HepG2 (cell line): ENCODE data around the gene VIM. TPM values are rescaled to one million over a fixed set of nuclear protein-coding genes. Genes with fewer than 3 reads are reported as not detected.

Experiments
- ATAC-seq: fragments of 200-7000 bp; cut with Tn5 transposase; 3 replicates; pipeline ENCODE4 v1.9.1; 2020; ENCODE audit warnings: mild to moderate bottlenecking, moderate library complexity
- BruUV-seq: library from RNA; stranded (reverse); fragments of 400-500 nt; replicated peaks from 2 replicates; lab custom pipeline; 2021; lab: Mats Ljungman, UMichigan
- CTCF ChIA-PET: fragments of 300-600 bp; formaldehyde crosslinking; extraction: SDS; loops from one replicate; lab custom pipeline; 2021; ENCODE audit warnings: low total read pairs, inconsistent platforms, low intra/inter-chr PET ratio; lab: Yijun Ruan, JAX
- POLR2A ChIA-PET: fragments of 350-600 bp; sonication (Branson Sonifier 250); formaldehyde crosslinking; loops from one replicate; lab custom pipeline; 2020; ENCODE audit warnings: antibody characterized with exemption, inconsistent platforms; lab: Yijun Ruan, JAX
- DNase-seq: peaks from one replicate; pipeline ENCODE4 v3.0.0-alpha.2; 2015; ENCODE audit warnings: low spot score
- FAIRE-seq: peaks from 3 replicates; lab custom pipeline; 2011; peaks lifted over from hg19 to GRCh38; lab: Jason Lieb, UNC
- H2AFZ ChIP-seq: one replicate; pipeline ENCODE4 v1.6.1; 2011; ENCODE audit warnings: low read length, inconsistent platforms
- H3K27ac ChIP-seq: fragments of 300-600 bp; 3 replicates; pipeline ENCODE4 v1.8.0; 2011; ENCODE audit warnings: mixed run types, mild to moderate bottlenecking, mixed read lengths, low read length, inconsistent platforms; ENCODE audit not compliant: insufficient read depth; ENCODE audit errors: extremely low read length
- H3K27me3 ChIP-seq, 2 experiments: fragments of 200-600 bp in 1 of 2; 2 replicates in 1 of 2; 3 replicates in 1 of 2; pipeline versions ENCODE4 v1.6.0 to v1.8.0; 2011; ENCODE audit warnings: low read length in 2 of 2, mild to moderate bottlenecking in 2 of 2, moderate library complexity in 2 of 2, inconsistent platforms in 1 of 2; ENCODE audit not compliant: insufficient read depth in 2 of 2, control insufficient read depth in 1 of 2
- H3K36me3 ChIP-seq, 2 experiments: fragments of 200-600 bp in 1 of 2; replicated peaks in 1 of 2; 2 replicates in 1 of 2; 3 replicates in 1 of 2; pipeline versions ENCODE4 v1.5.1 to v1.8.0; 2011; ENCODE audit warnings: low read length in 2 of 2, inconsistent platforms in 1 of 2; ENCODE audit not compliant: insufficient read depth in 2 of 2, control insufficient read depth in 1 of 2
- H3K4me1 ChIP-seq: 2 replicates; pipeline ENCODE4 v1.5.1; 2012; ENCODE audit warnings: low read length, inconsistent platforms; ENCODE audit not compliant: insufficient read depth
- H3K4me2 ChIP-seq: 2 replicates; pipeline ENCODE4 v1.6.0; 2011; ENCODE audit warnings: low read depth, low read length, inconsistent platforms
- H3K4me3 ChIP-seq, 3 experiments: fragments of 200-600 bp in 1 of 3; sonication (generic), shearing (Covaris generic) in 1 of 3; replicated peaks in 1 of 3; 2 replicates each; pipeline ENCODE4 v1.5.1; 2011 to 2016; ENCODE audit warnings: low read length in 3 of 3, inconsistent platforms in 2 of 3, low read depth in 2 of 3, mild to moderate bottlenecking in 2 of 3, control low read depth in 1 of 3, mixed read lengths in 1 of 3; ENCODE audit not compliant: insufficient read depth in 1 of 3
- H3K79me2 ChIP-seq: one replicate; pipeline ENCODE4 v1.6.1; 2011; ENCODE audit warnings: low read length, inconsistent platforms; ENCODE audit not compliant: insufficient read depth
- H3K9ac ChIP-seq: 2 replicates; pipeline ENCODE4 v1.6.0; 2011; ENCODE audit warnings: mild to moderate bottlenecking, low read depth, low read length, inconsistent platforms; ENCODE audit not compliant: insufficient read depth
- H3K9me3 ChIP-seq: 2 replicates; pipeline ENCODE4 v1.5.1; 2012; ENCODE audit warnings: mild to moderate bottlenecking, low read length
- H4K20me1 ChIP-seq: 2 replicates; pipeline ENCODE4 v1.6.0; 2011; ENCODE audit warnings: inconsistent platforms, mild to moderate bottlenecking, low read length, moderate library complexity; ENCODE audit not compliant: insufficient read depth
- MAFF ChIP-seq: IDR thresholded peaks from 2 replicates; pipeline ENCODE4 v1.6.1; 2011; ENCODE audit warnings: low read depth, low read length, improper control_type of control experiment
- ZBTB46 ChIP-seq: sonication (generic); formaldehyde crosslinking; IDR thresholded peaks from 2 replicates; pipeline ENCODE4 v1.4.0; 2020; ENCODE audit warnings: mild to moderate bottlenecking, missing genetic modification reagents, borderline replicate concordance
- ZNF772 ChIP-seq: sonication (generic); formaldehyde crosslinking; IDR thresholded peaks from 2 replicates; pipeline ENCODE4 v1.5.0; 2020; ENCODE audit warnings: mild to moderate bottlenecking, missing genetic modification reagents
- ZNF792 ChIP-seq: IDR thresholded peaks from 2 replicates; pipeline ENCODE4 v1.6.1; 2016
- WGBS: methylation state at CpG from one replicate; pipeline ENCODE4 v1.1.6; 2017; ENCODE audit warnings: low lambda C conversion rate; 5-methylcytosine and 5-hydroxymethylcytosine counted together
- in situ Hi-C: cut with HindIII; loops from 2 replicates; pipeline ENCODE4 v1.10.0; 2017; ENCODE audit warnings: low pct_unique_long_range_greater_than_20kb; ENCODE audit not compliant: extremely low pct_ligation_motif_present
- intact Hi-C: fragments of 100-400 bp; cut with micrococcal nuclease; formaldehyde crosslinking; loops from one replicate; pipeline ENCODE4 v1.10.0; 2022; ENCODE audit not compliant: unreplicated experiment
- polyA plus RNA-seq, 8 experiments: library from polyadenylated mRNA; depleted of rRNA in 3 of 8; stranded (reverse) in 7 of 8; unstranded in 1 of 8; fragments of >200 nt; fragmentation: Illumina TruSeq in 4 of 8; extraction: Trizol in 4 of 8; gene quantifications; 2 replicates each; pipeline versions ENCODE4 v1.2.1 to v1.2.3, GENCODE V29; 2011 to 2016; ENCODE audit warnings: low read depth in 4 of 8, missing spikeins in 1 of 8, mixed read lengths in 1 of 8; ENCODE audit not compliant: insufficient read depth in 1 of 8
- total RNA-seq, 5 experiments: library from RNA; depleted of rRNA; stranded (reverse); fragments of >200 nt; fragmentation: Illumina TruSeq; extraction: Trizol; gene quantifications; 2 replicates each; pipeline ENCODE4 v1.2.3, GENCODE V29; 2016; ENCODE audit warnings: low read depth in 1 of 5
- TF ChIP-seq, protein P1 (sequence below), 2 experiments: sonication (generic) in 1 of 2; formaldehyde crosslinking in 1 of 2; IDR thresholded peaks; 2 replicates each; pipeline versions ENCODE4 v1.5.1 to v1.6.1; 2011 to 2020; ENCODE audit warnings: borderline replicate concordance in 1 of 2, low read depth in 1 of 2, low read length in 1 of 2, mild to moderate bottlenecking in 1 of 2, missing genetic modification reagents in 1 of 2, moderate library complexity in 1 of 2
- TF ChIP-seq, protein P2 (sequence below): sonication (generic); formaldehyde crosslinking; IDR thresholded peaks from 2 replicates; pipeline ENCODE4 v1.5.1; 2020; ENCODE audit warnings: missing genetic modification reagents, mild to moderate bottlenecking, borderline replicate concordance
- TF ChIP-seq, protein P3 (sequence below): IDR thresholded peaks from 2 replicates; pipeline ENCODE4 v1.6.1; 2016; ENCODE audit warnings: low read depth

Gene VIM
- total and polyA plus RNA-seq, 2 of the 13 experiments (the other 11 are each of a cell fraction or from before 2014, with no cell fraction given), result not detected

DNA sequence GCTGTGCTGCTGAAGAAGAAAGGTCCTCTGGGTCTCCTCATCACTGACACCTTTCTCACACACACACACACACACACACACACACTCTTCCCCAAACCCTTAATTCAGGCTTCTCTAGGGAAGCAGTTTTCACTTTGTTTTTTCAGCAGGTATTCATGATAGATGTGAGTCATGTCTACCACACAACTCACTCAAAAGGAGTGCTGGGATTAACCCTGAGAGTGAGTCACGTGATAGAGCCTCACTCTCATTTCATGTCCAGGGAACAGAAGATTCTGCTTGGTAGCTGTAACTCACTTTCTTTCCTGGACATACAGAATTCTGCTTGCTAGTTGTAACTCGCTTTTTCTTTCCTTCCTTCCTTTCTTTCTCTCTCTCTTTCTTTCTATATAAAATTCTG, 45.4 kb downstream of the VIM start (continued):
- no peak for TF ChIP-seq ZBTB46 (CRISPR knock-in tag)
- TF ChIP-seq, protein P1, sequence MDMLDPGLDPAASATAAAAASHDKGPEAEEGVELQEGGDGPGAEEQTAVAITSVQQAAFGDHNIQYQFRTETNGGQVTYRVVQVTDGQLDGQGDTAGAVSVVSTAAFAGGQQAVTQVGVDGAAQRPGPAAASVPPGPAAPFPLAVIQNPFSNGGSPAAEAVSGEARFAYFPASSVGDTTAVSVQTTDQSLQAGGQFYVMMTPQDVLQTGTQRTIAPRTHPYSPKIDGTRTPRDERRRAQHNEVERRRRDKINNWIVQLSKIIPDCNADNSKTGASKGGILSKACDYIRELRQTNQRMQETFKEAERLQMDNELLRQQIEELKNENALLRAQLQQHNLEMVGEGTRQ (IDR thresholded peaks at IDR 0.05; ENCODE audit: low read depth, low read length), result peak; percentile 71
- TF ChIP-seq, protein P1 (CRISPR knock-in tag; IDR thresholded peaks at IDR 0.05; ENCODE audit: borderline replicate concordance), result no peak
- TF ChIP-seq, all 625 proteins: peak for 2

DNA sequence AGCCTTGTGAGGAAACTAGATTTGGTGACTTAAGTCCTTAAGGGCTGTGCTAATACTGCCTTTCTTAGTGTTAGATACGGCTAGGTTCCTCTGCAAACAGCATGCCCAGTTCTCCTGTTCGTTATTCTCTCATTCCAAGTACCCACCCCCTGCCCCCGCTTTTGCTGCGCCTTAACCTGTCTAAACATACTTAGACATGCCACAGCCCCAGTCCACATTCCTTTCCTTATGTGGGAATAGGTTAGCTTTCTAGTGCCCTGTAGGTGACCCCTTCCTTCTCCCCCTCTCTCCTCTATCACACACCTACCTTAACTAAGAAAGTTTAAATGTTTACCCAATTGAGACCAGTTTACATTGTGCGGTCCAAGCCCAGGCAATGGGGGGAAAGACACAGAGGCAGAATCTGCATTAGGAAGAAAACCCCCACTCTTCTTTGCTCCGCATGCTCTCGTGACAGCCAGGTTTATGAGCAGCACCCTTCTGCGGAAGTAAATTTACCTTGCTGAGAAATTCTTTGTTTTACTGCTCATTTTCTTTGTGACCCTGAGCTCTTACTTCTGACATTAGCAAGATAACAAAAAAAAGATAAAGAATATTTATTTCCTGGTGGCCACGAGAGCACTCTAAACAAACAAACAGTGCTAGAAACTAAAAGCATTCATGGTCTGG, 48.8 kb downstream of the VIM start:
- no peak for ATAC-seq
- ChIA-PET POLR2A (no interaction called here), CTCF (no interaction called here)
- no peak for TF ChIP-seq ZNF772 (CRISPR knock-in tag)
- TF ChIP-seq MAFF, result no peak
- TF ChIP-seq, protein P2, sequence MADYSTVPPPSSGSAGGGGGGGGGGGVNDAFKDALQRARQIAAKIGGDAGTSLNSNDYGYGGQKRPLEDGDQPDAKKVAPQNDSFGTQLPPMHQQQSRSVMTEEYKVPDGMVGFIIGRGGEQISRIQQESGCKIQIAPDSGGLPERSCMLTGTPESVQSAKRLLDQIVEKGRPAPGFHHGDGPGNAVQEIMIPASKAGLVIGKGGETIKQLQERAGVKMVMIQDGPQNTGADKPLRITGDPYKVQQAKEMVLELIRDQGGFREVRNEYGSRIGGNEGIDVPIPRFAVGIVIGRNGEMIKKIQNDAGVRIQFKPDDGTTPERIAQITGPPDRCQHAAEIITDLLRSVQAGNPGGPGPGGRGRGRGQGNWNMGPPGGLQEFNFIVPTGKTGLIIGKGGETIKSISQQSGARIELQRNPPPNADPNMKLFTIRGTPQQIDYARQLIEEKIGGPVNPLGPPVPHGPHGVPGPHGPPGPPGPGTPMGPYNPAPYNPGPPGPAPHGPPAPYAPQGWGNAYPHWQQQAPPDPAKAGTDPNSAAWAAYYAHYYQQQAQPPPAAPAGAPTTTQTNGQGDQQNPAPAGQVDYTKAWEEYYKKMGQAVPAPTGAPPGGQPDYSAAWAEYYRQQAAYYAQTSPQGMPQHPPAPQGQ, result no peak
- TF ChIP-seq ZNF792 (CRISPR knock-in tag), result no peak
- TF ChIP-seq, protein P3, sequence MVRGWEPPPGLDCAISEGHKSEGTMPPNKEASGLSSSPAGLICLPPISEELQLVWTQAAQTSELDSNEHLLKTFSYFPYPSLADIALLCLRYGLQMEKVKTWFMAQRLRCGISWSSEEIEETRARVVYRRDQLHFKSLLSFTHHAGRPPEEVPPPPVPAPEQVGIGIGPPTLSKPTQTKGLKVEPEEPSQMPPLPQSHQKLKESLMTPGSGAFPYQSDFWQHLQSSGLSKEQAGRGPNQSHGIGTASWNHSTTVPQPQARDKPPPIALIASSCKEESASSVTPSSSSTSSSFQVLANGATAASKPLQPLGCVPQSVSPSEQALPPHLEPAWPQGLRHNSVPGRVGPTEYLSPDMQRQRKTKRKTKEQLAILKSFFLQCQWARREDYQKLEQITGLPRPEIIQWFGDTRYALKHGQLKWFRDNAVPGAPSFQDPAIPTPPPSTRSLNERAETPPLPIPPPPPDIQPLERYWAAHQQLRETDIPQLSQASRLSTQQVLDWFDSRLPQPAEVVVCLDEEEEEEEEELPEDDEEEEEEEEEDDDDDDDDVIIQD (CRISPR knock-in tag), result no peak
- no peak overlapping the region for H3K27ac ChIP-seq
- WGBS, result 29% methylated on average over 9 of the region's 9 CpGs
- intact Hi-C loops (no loop called here), in situ Hi-C loops (no loop called here)
- H3K79me2 ChIP-seq, result no peaks in the 10 kb centered on the region
- no peak overlapping the region for H2AFZ ChIP-seq
- no peak overlapping the region for H3K4me3 ChIP-seq
- no peak overlapping the region for H3K4me2 ChIP-seq
- H3K27me3 ChIP-seq, result no peaks in the 10 kb centered on the region
- H3K9ac ChIP-seq, result no peak overlapping the region
- no peak for FAIRE-seq
- H3K9me3 ChIP-seq, result peaks cover 13% of the 10 kb centered on the region; the same call in 1 of the 2 replicates
- peaks cover 8% of the 10 kb centered on the region for H3K4me1 ChIP-seq
- no peak for DNase-seq
- no peaks in the 10 kb centered on the region for H4K20me1 ChIP-seq
- no TSS peak for BruUV-seq
- H3K36me3 ChIP-seq, result no peaks in the 10 kb centered on the region
